Stimulated activated naive CD8-positive, alpha-beta T cell treated with anti-CD3 and anti-CD28 coated beads, Interleukin-15, amount 100 ng/mL, for 72 hours (primary cell): ENCODE results near the gene PDXK.

ENCODE experiments used
- ATAC-seq: fragments of 150-1000 bp; cut with Tn5 transposase; 2 replicates; pipeline ENCODE4 v1.10.0; 2021; ENCODE audit warnings: mild to moderate bottlenecking, moderate library complexity
- DNase-seq, 2 donors: peaks; one replicate each; pipeline ENCODE4 v3.0.0; 2021 to 2022
- H3K27ac Mint-ChIP-seq, 2 donors: one replicate each; pipeline ENCODE4 v1.8.0; 2022; ENCODE audit warnings: mild to moderate bottlenecking in 2 of 2, mixed read lengths in 2 of 2, moderate library complexity in 2 of 2
- H3K27me3 Mint-ChIP-seq: one replicate; pipeline ENCODE4 v1.8.0; 2022; ENCODE audit warnings: mixed read lengths
- H3K4me1 Mint-ChIP-seq: one replicate; pipeline ENCODE4 v1.8.0; 2022; ENCODE audit warnings: mild to moderate bottlenecking, mixed read lengths
- H3K4me3 Mint-ChIP-seq, 2 donors: one replicate each; pipeline ENCODE4 v1.8.0; 2022; ENCODE audit warnings: mild to moderate bottlenecking in 2 of 2, mixed read lengths in 2 of 2, moderate library complexity in 1 of 2
- H3K9me3 Mint-ChIP-seq, 2 donors: one replicate each; pipeline ENCODE4 v1.8.0; 2022; ENCODE audit warnings: mixed read lengths in 2 of 2

PDXK gene

DNA sequence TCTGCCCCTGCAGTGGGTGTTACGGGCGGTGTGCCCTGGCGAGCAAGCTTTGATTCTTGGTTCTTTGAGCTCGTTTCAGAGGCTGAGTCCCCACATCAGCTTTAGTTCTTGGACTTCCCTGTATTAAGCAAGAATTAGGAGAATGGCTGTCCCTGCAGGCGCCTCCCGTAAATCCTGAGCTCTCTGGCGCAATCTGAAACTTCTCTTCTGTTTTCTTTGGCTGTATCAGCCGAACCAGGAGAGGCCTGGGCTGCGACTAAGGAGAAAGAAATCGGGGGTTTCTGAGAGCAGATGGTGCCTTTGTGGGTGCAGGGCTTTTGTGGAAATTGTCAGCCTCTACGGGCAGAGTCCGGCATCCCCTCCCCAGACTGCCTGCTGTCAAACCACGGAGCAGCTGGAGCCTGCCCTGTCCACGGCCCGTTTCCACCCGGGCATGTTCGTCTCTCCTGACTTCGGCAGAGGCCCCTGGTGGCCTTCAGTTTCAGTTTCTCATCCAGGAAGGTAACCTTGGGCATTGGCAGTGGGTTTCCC is 39.2 kb downstream of the PDXK start:
- no peaks in the 10 kb centered on the region for H3K9me3 Mint-ChIP-seq
- no peak overlapping the region for H3K27ac Mint-ChIP-seq
- no peaks in the 10 kb centered on the region for H3K4me1 Mint-ChIP-seq
- no peak overlapping the region for H3K4me3 Mint-ChIP-seq
- H3K27me3 Mint-ChIP-seq = no peaks in the 10 kb centered on the region
- DNase-seq = no peak
- ATAC-seq = no peak

DNA sequence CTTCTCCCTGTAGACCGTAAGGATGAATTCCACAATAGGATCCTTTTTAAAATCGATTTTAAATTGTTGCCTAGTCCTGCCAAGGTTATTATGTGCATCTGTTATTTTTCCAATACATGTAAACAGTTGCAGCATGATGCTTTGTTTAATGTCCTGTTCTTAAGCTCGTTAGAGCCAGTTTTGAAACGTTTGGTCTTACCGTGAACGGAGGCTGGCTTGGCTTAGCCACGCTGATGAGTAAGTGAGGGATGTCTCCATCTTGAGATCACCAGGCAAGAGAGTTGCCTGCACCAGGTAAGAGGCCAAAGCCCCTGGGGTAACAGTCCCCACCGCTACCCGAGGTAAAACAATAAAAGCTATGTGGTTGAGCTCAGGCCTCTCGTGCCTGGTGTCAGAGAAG is 39.9 kb downstream of the PDXK start:
- Mint-ChIP-seq H3K27ac (peak overlapping the region in 1 of 2 donors; percentile 76), H3K4me1 (no peaks in the 10 kb centered on the region), H3K4me3 (no peak overlapping the region), H3K27me3 (no peaks in the 10 kb centered on the region), H3K9me3 (no peaks in the 10 kb centered on the region)
- ATAC-seq = no peak
- no peak for DNase-seq

DNA sequence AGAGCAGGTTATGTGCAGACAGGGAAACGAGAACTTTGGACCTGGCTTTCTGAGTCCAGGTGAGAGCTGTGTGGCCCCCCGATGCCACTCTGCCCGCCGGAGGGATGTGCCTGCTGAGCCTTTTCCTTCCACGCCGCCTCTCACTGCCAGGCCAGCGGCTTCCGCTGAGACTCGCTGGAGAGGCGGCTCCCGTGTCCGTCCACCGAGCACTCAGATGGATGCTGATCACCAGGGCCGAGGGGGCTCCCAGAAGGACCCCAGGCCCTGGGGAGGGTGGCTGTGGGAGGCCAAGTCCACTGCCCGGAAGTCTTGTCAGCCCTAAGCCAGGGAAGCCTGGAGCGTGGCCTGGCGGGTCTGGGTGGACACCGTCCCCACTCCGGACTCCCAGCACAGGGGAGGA is 40.7 kb downstream of the PDXK start:
- no peak for ATAC-seq
- H3K9me3 Mint-ChIP-seq = no peaks in the 10 kb centered on the region
- peak overlapping the region in 1 of 2 donors; percentile 76 for H3K27ac Mint-ChIP-seq
- no peaks in the 10 kb centered on the region for H3K4me1 Mint-ChIP-seq
- H3K4me3 Mint-ChIP-seq = no peak overlapping the region
- no peaks in the 10 kb centered on the region for H3K27me3 Mint-ChIP-seq
- no peak for DNase-seq

DNA sequence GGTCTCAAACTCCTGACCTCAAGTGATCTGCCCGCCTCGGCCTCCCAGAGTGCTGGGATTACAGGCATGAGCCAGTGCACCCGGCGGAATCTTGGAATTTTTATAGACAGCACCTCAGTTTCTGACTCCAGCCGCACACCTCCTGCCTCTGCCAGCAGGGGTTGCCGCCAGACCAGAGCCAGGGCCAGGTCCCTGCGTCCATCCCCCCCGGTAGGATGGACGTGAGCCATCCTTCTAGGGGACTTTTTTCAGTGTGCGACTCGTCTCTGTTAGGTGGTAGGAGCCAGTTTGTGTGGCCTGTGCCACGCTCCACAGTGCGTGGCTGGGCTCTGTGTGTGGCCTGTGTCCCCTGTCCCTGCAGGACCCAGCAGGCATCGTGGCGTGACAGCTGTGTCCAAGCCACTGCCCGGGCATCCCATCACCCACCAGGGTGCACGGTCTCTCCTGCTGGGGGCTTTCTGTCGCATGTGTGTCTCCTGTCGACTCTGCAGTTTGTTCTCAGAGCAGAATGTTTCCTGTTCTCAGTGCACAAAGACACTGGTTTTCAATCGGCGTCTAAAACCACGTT is 41.5 kb downstream of the PDXK start:
- H3K27ac Mint-ChIP-seq = no peak overlapping the region
- ATAC-seq (no peak), DNase-seq (no peak)
- no peak overlapping the region for H3K4me3 Mint-ChIP-seq
- H3K27me3 Mint-ChIP-seq = no peaks in the 10 kb centered on the region
- H3K9me3 Mint-ChIP-seq = no peaks in the 10 kb centered on the region
- no peaks in the 10 kb centered on the region for H3K4me1 Mint-ChIP-seq

DNA sequence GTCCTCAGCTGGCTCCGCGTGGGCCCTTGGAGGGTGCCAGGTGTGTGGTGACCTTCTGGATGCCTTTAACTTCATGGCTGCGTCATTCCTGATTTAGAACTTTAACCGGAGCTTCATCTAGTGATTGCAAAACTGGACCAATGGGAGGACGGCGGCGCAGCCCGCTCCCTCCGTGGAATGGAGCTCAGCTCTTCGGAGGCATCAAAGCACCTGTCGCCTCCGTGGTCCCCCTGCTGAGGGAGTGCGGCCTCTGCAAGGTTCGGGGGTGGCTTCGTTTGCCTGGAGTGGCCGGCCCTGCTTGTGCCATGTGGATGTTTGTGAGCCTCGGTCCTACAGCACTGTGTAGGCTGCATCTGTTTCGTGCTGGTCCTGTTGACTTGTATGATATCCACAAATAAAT is 43.0 kb downstream of the PDXK start:
- no peak for ATAC-seq
- Mint-ChIP-seq H3K27me3 (no peaks in the 10 kb centered on the region), H3K9me3 (no peaks in the 10 kb centered on the region), H3K4me1 (no peaks in the 10 kb centered on the region), H3K27ac (no peak overlapping the region), H3K4me3 (no peak overlapping the region)
- DNase-seq = no peak

DNA sequence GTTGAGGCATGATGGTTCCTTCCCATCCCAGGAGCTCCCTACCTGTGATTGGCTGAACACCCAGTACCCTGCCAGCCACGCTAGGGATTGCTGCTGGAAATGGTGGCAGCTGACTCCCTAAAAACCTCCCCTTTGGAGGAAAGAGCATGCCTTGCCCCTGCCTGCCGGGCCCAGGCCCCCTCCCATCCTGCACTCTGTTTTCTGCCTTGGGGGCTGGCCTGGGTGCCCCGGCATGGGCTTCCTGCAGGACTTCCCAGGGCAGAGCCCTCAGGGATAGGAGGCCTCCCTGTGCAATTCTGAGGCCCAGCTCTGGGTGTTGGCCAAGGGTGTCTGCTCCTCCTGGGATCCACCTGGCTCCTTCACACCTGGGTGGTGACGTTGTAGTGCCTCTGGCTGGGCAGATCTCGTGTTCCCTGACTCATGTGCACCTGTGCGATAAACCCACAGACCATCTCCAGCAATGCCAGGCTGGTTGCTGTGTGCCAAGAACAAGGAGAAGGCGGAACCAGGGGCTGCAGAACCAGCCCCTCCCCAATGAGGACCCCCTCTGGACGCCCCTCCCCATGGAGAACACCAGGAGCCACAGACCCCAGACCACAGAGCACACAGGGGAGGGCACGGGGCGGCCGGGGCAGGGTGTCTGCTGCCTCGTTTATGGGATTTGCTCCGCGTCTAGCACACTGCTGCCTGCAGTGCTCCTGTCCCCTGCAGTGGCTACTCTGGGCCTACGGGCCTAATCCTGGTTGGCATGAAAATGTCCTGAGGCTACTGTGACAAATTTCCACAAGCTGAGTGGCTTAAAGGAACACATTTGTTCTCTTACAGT is 43.6 kb downstream of the PDXK start:
- H3K4me1 Mint-ChIP-seq = no peaks in the 10 kb centered on the region
- ATAC-seq = no peak
- H3K27me3 Mint-ChIP-seq = no peaks in the 10 kb centered on the region
- DNase-seq = no peak
- H3K9me3 Mint-ChIP-seq = no peaks in the 10 kb centered on the region
- H3K27ac Mint-ChIP-seq = peak overlapping the region in 1 of 2 donors; percentile 67
- H3K4me3 Mint-ChIP-seq = no peak overlapping the region

DNA sequence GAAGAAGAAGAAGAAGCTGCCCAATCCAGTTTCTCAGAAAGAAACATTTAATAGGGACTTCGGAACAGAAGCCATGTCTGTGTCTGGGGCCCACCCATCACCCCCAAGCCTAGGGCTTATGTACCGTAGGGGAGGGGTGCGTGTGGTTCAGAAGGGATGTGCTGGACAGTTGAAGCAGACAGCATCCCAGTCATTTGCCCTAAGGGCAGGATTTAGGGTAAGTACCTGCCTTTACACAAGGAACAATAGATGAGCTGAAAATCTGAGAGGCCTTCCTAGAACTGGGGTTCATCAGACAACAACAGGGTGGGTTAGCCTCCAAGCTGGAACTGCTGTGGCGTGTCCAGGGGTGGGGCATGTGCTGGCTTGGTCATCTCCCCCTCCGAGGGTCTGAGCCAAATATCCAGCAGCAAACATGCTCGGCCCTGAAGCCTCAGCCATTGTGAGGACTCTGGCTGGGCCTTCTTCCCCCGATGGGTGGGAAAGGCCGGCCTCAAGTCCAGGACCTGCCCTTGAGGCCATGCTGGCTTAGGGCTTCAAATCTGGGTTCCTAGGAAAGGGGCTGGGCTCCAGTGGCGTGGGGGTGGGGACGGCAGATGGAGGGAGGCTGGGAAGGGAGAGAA is 45.1 kb downstream of the PDXK start:
- H3K4me3 Mint-ChIP-seq = no peak overlapping the region
- ATAC-seq = no peak
- H3K27ac Mint-ChIP-seq = peak overlapping the region in 1 of 2 donors; percentile 89

DNA sequence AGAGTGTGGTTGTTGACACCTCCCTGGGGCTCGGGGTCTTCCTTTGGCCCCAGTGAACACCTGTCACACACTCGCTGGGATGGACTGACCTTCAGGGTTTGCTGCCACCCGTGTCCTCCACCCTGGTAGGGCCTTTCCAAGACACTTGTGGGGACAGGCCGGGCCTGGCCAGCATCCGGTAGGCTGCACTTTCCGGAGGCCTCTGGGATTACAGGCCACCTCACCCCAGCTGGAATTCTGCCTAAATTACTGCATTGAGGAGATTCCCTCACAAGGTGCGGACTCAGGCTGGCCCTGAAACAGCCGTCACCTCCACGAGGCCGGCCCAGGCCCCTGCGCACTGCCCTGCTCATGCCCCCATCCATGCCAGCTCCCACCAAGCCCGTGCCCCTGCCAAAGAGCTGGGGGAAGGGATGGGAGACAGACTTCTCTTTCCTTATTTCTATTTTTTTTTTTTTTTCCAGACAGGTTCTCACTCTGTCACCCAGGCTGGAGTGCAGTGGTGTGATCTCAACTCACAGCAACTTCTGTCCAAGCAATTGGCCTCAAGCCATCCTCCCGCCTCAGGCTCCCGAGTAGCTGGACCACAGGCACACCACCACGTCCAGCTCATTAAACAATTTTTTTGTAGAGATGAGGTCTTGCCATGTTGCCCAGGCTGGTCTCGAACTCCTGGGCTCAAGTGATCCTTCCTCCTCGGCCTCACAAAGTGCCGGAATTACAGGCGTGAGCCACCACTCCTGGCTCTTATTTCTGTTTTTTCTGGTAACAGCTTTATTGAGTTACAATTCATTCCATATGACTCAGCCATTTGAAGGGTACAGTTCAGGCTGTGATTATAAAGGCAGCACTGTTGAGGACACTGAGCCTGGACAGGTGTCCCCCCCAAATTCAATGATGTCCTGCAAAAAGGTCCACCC is 45.9 kb downstream of the PDXK start:
- DNase-seq = no peak
- Mint-ChIP-seq H3K4me3 (no peak overlapping the region), H3K4me1 (no peaks in the 10 kb centered on the region), H3K9me3 (no peaks in the 10 kb centered on the region), H3K27me3 (no peaks in the 10 kb centered on the region), H3K27ac (no peak overlapping the region)
- ATAC-seq = no peak

More for the DNA sequence above, 45.1 kb downstream of the PDXK start:
- Mint-ChIP-seq H3K9me3 (no peaks in the 10 kb centered on the region), H3K4me1 (no peaks in the 10 kb centered on the region), H3K27me3 (no peaks in the 10 kb centered on the region)
- DNase-seq = no peak

DNA sequence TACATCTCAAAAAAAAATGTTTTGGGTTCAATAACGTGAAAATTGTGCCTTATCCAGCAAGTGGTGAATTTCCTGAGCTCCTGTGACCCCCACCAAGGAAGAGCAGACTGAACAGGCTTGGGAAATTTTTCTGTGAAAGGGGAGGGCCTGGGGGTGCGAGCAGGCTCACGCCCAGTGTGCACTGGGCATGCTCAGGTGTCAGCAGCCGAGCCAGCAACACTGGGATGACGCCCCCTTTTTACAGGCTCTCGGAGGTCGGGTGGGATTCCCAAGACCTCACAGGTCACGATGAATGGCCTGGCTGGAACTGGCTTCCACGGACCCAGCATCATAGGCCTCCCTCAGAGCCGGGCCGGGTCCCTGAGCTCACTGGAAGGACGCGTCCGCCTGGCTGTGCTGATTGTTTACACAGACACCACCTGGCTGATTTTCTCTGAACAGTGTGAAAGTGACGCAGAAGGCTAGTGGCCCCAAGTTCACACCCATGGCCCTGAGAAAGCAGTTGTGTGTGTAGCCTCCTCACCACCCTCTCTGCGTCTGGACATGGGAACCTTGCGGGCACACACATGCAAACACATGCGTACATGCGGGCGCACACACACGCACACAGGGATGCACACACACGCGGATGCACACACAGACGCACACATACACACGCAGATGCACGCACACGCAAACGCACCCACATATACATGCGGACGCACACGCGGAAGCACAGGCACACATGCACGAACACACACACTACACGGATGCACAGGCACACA is 48.0 kb downstream of the PDXK start:
- no peak for ATAC-seq
- no peaks in the 10 kb centered on the region for H3K27me3 Mint-ChIP-seq
- DNase-seq = no peak
- no peak overlapping the region for H3K4me3 Mint-ChIP-seq
- peaks cover 8% of the 10 kb centered on the region for H3K4me1 Mint-ChIP-seq
- peaks cover 0 to 10% of the 10 kb centered on the region in 2 donors for H3K9me3 Mint-ChIP-seq
- H3K27ac Mint-ChIP-seq = peak overlapping the region in 1 of 2 donors; percentile 59

DNA sequence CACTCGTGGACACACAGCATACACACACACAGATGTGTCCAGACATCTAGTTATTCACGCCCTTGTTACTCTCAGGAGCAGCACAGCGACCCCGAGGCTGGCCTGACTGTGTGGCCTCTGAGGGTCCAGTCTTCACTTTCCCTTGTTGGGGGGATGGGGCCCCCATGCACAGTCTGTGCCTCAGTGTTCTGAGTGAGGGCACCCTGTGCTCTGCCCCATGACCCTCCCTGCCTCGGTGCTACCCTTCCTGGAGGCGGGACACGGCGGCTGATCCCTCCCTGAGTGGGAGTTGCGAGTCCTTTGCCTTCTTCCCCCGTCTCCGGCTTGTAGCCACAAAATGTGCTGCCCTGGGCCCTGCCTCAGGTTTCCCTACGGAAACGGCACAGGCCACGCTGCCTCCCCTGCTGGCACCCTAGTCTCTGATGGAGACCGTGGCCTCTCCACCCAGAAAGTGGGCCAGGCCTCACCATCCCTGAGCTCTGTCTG is 48.6 kb downstream of the PDXK start:
- H3K4me1 Mint-ChIP-seq = peaks cover 8% of the 10 kb centered on the region
- ATAC-seq (peak; percentile 22), DNase-seq (no peak)
- no peak overlapping the region for H3K4me3 Mint-ChIP-seq
- no peaks in the 10 kb centered on the region for H3K27me3 Mint-ChIP-seq
- H3K9me3 Mint-ChIP-seq = peaks cover 0 to 10% of the 10 kb centered on the region in 2 donors
- H3K27ac Mint-ChIP-seq = peak overlapping the region in 1 of 2 donors; percentile 59

DNA sequence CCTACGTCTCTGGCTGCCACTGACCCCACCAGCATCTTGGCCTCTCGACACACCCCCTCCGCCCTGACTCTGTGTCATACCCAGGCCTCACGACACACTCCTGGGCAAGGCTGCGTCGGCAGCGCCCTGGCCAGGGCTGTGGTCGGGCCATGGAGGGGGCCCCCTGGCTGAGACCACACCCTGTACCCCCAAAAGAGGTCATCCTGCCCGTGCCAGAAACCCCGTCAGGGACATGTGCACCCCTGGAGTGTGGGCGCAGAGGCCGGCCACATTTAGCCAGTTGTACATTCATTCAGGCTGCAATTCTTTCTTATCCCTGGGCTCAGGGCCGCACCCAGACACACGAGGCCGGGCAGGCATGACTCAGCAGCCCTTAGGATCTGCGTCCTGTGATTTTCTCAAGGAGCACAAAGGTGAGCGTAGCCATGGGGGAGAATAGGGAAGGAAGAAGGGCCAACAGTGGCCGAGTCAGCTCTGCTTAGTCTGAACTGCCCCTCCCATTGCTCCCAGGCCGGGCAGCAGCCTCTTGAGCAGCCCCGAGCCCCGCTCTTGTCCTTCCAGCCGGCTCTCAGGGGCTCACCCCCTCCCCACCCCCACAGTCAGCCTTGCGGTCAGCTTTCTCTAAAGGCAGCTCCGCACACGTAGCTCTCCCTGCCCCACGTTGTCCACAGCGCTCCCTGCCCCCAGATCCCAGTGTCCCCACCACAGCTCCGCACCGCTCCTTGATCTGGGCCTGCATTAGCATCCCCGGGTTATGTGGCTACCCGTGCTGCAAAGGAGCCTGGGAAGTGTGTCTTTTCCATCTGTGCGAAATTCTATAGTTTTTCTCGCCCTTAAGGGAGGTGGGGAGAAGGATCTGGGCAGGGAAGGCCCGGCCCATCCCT is 49.3 kb downstream of the PDXK start:
- Mint-ChIP-seq H3K27ac (no peak overlapping the region), H3K9me3 (peaks cover 0 to 10% of the 10 kb centered on the region in 2 donors), H3K4me1 (peaks cover 12% of the 10 kb centered on the region), H3K4me3 (peak overlapping the region in 1 of 2 donors; percentile 29), H3K27me3 (no peaks in the 10 kb centered on the region)
- DNase-seq = no peak
- no peak for ATAC-seq

DNA sequence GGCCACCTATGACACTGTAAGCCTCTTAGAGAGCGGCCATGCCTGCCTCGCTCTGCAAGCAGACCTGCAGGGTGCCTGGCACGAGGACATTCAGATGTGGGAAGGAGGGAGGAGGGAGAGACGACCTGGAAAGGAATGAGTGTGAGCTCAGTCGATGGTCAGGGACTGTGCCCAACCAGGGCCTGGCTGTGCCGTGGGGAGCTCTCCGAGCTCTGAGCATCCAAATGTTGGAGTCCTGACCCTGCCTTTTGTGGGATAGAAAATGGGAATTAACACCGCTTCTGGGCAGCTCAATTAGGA is 49.9 kb downstream of the PDXK start:
- no peak overlapping the region for H3K27ac Mint-ChIP-seq
- peaks cover 18% of the 10 kb centered on the region for H3K4me1 Mint-ChIP-seq
- H3K27me3 Mint-ChIP-seq = no peaks in the 10 kb centered on the region
- no peak for ATAC-seq
- no peak overlapping the region for H3K4me3 Mint-ChIP-seq
- peaks cover 0 to 10% of the 10 kb centered on the region in 2 donors for H3K9me3 Mint-ChIP-seq
- no peak for DNase-seq

DNA sequence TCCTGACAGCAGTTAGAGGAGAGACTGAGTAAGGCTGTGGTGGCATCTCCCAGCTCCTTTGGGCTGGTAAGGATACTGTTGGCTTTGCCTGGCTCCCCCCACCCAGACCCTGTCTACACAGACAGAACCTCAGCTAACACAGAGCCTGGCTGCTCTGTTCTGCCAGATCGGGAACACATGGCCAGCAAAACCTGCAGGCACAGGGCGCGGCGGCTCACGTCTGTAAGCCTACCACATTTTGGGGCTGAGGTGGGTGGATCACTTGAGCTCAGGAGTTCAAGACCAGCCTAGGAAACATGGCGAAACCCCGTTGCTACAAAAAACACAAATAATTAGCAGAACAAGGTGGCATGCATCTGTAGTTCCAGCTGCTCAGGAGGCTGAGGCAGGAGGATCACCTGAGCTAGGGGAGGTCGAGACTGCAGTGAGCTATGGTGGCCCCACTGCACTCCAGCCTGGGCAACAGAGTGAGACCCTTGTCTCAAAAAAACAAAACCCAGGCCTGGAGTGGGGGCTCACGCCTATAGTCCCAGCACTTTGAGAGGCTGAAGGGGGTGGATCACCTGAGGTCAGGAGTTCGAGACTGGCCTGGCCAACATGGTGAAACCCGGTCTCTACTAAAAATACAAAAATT is 50.5 kb downstream of the PDXK start:
- Mint-ChIP-seq H3K27me3 (no peaks in the 10 kb centered on the region), H3K27ac (peak overlapping the region in 1 of 2 donors; percentile 84), H3K4me3 (no peak overlapping the region), H3K9me3 (peaks cover 0 to 10% of the 10 kb centered on the region in 2 donors), H3K4me1 (peaks cover 24% of the 10 kb centered on the region)
- DNase-seq (no peak), ATAC-seq (no peak)
